Testis (tissue), 2 donors: Measurements from ENCODE around the gene CRB1.

Source experiments
- POLR2A ChIP-seq: fragments of 450-650 bp; IDR thresholded peaks from one replicate; pipeline ENCODE4 v1.6.1; 2017; ENCODE audit warnings: antibody characterized with exemption, mild to moderate bottlenecking, moderate library complexity
- TF ChIP-seq, protein P1 (sequence below), 3 experiments: fragments of 450-650 bp in 2 of 3; fragments of 200-600 bp in 1 of 3; sonication (generic) in 1 of 3; IDR thresholded peaks; one replicate each; pipeline ENCODE4 v1.5.1; 2016 to 2019; ENCODE audit warnings: antibody characterized with exemption in 3 of 3, mild to moderate bottlenecking in 2 of 3, moderate library complexity in 1 of 3

DNA sequence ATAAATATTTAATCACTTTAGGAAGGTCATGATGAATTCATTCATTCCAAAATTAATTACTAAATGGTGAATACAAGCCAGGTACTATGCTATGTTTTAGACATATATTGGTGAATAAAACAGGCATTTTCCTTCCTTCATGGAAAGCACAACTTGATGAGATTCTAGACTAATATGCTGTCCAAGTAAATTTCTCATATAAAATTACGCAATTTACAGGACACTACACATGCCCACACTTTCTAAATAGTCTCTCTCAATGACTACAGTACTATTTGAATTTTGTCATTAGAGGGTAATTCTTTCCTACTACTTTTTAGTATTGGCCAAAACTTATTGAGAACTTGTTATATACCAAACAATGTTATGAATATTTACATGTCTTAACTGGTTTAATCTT, 150.6 kb downstream of the CRB1 start:
- TF ChIP-seq, protein P1, sequence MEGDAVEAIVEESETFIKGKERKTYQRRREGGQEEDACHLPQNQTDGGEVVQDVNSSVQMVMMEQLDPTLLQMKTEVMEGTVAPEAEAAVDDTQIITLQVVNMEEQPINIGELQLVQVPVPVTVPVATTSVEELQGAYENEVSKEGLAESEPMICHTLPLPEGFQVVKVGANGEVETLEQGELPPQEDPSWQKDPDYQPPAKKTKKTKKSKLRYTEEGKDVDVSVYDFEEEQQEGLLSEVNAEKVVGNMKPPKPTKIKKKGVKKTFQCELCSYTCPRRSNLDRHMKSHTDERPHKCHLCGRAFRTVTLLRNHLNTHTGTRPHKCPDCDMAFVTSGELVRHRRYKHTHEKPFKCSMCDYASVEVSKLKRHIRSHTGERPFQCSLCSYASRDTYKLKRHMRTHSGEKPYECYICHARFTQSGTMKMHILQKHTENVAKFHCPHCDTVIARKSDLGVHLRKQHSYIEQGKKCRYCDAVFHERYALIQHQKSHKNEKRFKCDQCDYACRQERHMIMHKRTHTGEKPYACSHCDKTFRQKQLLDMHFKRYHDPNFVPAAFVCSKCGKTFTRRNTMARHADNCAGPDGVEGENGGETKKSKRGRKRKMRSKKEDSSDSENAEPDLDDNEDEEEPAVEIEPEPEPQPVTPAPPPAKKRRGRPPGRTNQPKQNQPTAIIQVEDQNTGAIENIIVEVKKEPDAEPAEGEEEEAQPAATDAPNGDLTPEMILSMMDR (IDR thresholded peaks at IDR 0.05): no peak
- no peak for TF ChIP-seq POLR2A
